Activated CD4-positive, alpha-beta T cell treated with anti-CD3 and anti-CD28 coated beads for 48 hours (primary cell): ENCODE measurements around the gene COPS9.

Experiments used
- DNase-seq: peaks from one replicate; pipeline ENCODE4 v3.0.0-alpha.2; 2020

Gene COPS9

GRCh38 chr2:240105982-240106381, 30.1 kb downstream of the COPS9 start:
- DNase-seq = no peak

- no peak for DNase-seq
Observed at GRCh38 chr2:240103136-240103535, 33.0 kb downstream of the COPS9 start.

- no peak for DNase-seq
Observed at GRCh38 chr2:240098349-240098748, 37.8 kb downstream of the COPS9 start.

GRCh38 chr2:240095556-240096523, 40.3 kb downstream of the COPS9 start:
- DNase-seq = no peak

- DNase-seq = no peak
Observed at GRCh38 chr2:240089306-240089705, 46.8 kb downstream of the COPS9 start.

GRCh38 chr2:240086563-240086962, 49.5 kb downstream of the COPS9 start:
- no peak for DNase-seq
